H9 (cell line): ENCODE results near the gene TOR1B. TPM values are rescaled to one million over a fixed set of nuclear protein-coding genes. Genes with fewer than 3 reads are reported as not detected.
"Not testable (repeated sequence)": the region's sequence is repeated elsewhere in the genome, so short reads cannot be mapped to it uniquely, and the experiment has no call there.

Experiments
- DNase-seq: peaks from one replicate; pipeline ENCODE4 v3.0.0-alpha.2; 2017
- H2AFZ ChIP-seq: one replicate; pipeline ENCODE4 v1.6.1; 2013; ENCODE audit warnings: mild to moderate bottlenecking, low read length, control low read depth, moderate library complexity
- H2AK5ac ChIP-seq: 2 replicates; pipeline ENCODE4 v1.6.1; 2013; ENCODE audit warnings: low read length, control low read depth, mixed read lengths; ENCODE audit not compliant: insufficient read length
- H2BK120ac ChIP-seq: one replicate; pipeline ENCODE4 v1.6.1; 2013; ENCODE audit warnings: low read depth, mild to moderate bottlenecking, low read length, control low read depth, inconsistent platforms; ENCODE audit not compliant: poor library complexity, severe bottlenecking
- H2BK12ac ChIP-seq: 2 replicates; pipeline ENCODE4 v1.6.1; 2013; ENCODE audit warnings: low read length, control low read depth, mixed read lengths, low read depth; ENCODE audit not compliant: insufficient read length
- H2BK15ac ChIP-seq: 2 replicates; pipeline ENCODE4 v1.6.1; 2013; ENCODE audit warnings: low read depth, low read length, control low read depth
- H2BK20ac ChIP-seq: one replicate; pipeline ENCODE4 v1.6.1; 2013; ENCODE audit warnings: low read depth, mild to moderate bottlenecking, low read length, control low read depth, inconsistent platforms; ENCODE audit not compliant: poor library complexity, severe bottlenecking
- H2BK5ac ChIP-seq: 2 replicates; pipeline ENCODE4 v1.6.1; 2013; ENCODE audit warnings: low read length, control low read depth, mixed read lengths; ENCODE audit not compliant: insufficient read length
- H3K14ac ChIP-seq: 2 replicates; pipeline ENCODE4 v1.6.1; 2013; ENCODE audit warnings: low read length, control low read depth; ENCODE audit not compliant: insufficient read depth
- H3K18ac ChIP-seq: 2 replicates; pipeline ENCODE4 v1.6.1; 2013; ENCODE audit warnings: low read depth, mild to moderate bottlenecking, mixed read lengths, low read length, control low read depth; ENCODE audit not compliant: insufficient read length
- H3K23ac ChIP-seq: 2 replicates; pipeline ENCODE4 v1.6.1; 2013; ENCODE audit warnings: low read length, control low read depth, mixed read lengths, low read depth; ENCODE audit not compliant: insufficient read length
- H3K23me2 ChIP-seq: 2 replicates; pipeline ENCODE4 v1.6.1; 2013; ENCODE audit warnings: low read depth, mild to moderate bottlenecking, mixed read lengths, low read length, control low read depth; ENCODE audit not compliant: insufficient read length, poor library complexity, severe bottlenecking
- H3K27ac ChIP-seq: 2 replicates; pipeline ENCODE4 v1.5.1; 2013; ENCODE audit warnings: low read length, control low read depth, mixed read lengths, low read depth; ENCODE audit not compliant: insufficient read length
- H3K27me3 ChIP-seq: 2 replicates; pipeline ENCODE4 v1.6.1; 2013; ENCODE audit warnings: low read length, control low read depth, inconsistent platforms; ENCODE audit not compliant: insufficient read depth
- H3K4ac ChIP-seq: 2 replicates; pipeline ENCODE4 v1.6.1; 2013; ENCODE audit warnings: low read depth, mild to moderate bottlenecking, control low read depth, inconsistent platforms, low read length, moderate library complexity
- H3K4me1 ChIP-seq: 2 replicates; pipeline ENCODE4 v1.6.1; 2013; ENCODE audit warnings: low read length, control low read depth, inconsistent platforms; ENCODE audit not compliant: insufficient read depth
- H3K4me2 ChIP-seq: 2 replicates; pipeline ENCODE4 v1.6.1; 2013; ENCODE audit warnings: low read length, control low read depth, mixed read lengths; ENCODE audit not compliant: insufficient read length, insufficient read depth
- H3K56ac ChIP-seq: 2 replicates; pipeline ENCODE4 v1.6.1; 2013; ENCODE audit warnings: low read depth, mild to moderate bottlenecking, mixed read lengths, low read length, control low read depth; ENCODE audit not compliant: insufficient read length
- H3K79me1 ChIP-seq: 2 replicates; pipeline ENCODE4 v1.6.1; 2013; ENCODE audit warnings: low read depth, mild to moderate bottlenecking, moderate library complexity, low read length, control low read depth, inconsistent platforms; ENCODE audit not compliant: insufficient read depth, poor library complexity, severe bottlenecking
- H3K79me2 ChIP-seq: 2 replicates; pipeline ENCODE4 v1.6.1; 2013; ENCODE audit warnings: low read length, control low read depth, inconsistent platforms; ENCODE audit not compliant: insufficient read depth
- H3K9ac ChIP-seq: 2 replicates; pipeline ENCODE4 v1.6.1; 2013; ENCODE audit warnings: low read length, control low read depth, mixed read lengths; ENCODE audit not compliant: insufficient read length; ENCODE audit errors: extremely low read depth
- H3K9me3 ChIP-seq: one replicate; pipeline ENCODE4 v1.6.1; 2013; ENCODE audit warnings: low read depth, low read length, inconsistent platforms; ENCODE audit not compliant: control insufficient read depth
- H3T11ph ChIP-seq: one replicate; pipeline ENCODE4 v1.6.1; 2013; ENCODE audit warnings: mild to moderate bottlenecking, low read length, control low read depth, inconsistent platforms
- H4K20me1 ChIP-seq: one replicate; pipeline ENCODE4 v1.6.1; 2013; ENCODE audit not compliant: control insufficient read depth, insufficient read length, insufficient read depth
- H4K5ac ChIP-seq: 2 replicates; pipeline ENCODE4 v1.6.1; 2013; ENCODE audit warnings: low read depth, mild to moderate bottlenecking, mixed read lengths, low read length, control low read depth; ENCODE audit not compliant: insufficient read length
- H4K8ac ChIP-seq: replicated peaks from 2 replicates; pipeline ENCODE4 v1.6.1; 2013; ENCODE audit warnings: low read length, control low read depth, mixed read lengths, low read depth; ENCODE audit not compliant: insufficient read length
- H4K91ac ChIP-seq: 2 replicates; pipeline ENCODE4 v1.6.1; 2013; ENCODE audit warnings: low read depth, mild to moderate bottlenecking, moderate library complexity, mixed read lengths, low read length, control low read depth; ENCODE audit not compliant: insufficient read length
- H3K27ac Mint-ChIP-seq, 3 experiments: 2 replicates in 2 of 3; 3 replicates in 1 of 3; pipeline ENCODE4 v1.8.0; 2020 to 2021; ENCODE audit warnings: mixed read lengths in 3 of 3, mild to moderate bottlenecking in 1 of 3, moderate library complexity in 1 of 3
- H3K27me3 Mint-ChIP-seq: 2 replicates; pipeline ENCODE4 v1.8.0; 2021; ENCODE audit warnings: low read depth, mild to moderate bottlenecking, moderate library complexity, mixed read lengths
- H3K36me3 Mint-ChIP-seq, 3 experiments: 2 replicates in 2 of 3; 3 replicates in 1 of 3; pipeline ENCODE4 v1.8.0; 2020 to 2021; ENCODE audit warnings: low read depth in 3 of 3, mixed read lengths in 3 of 3; ENCODE audit not compliant: insufficient read depth in 1 of 3
- H3K4me1 Mint-ChIP-seq, 2 experiments: 2 replicates each; pipeline ENCODE4 v1.8.0; 2020; ENCODE audit warnings: mixed read lengths in 2 of 2
- H3K4me3 Mint-ChIP-seq, 2 experiments: 2 replicates in 1 of 2; 3 replicates in 1 of 2; pipeline ENCODE4 v1.8.0; 2020 to 2021; ENCODE audit warnings: mild to moderate bottlenecking in 2 of 2, mixed read lengths in 2 of 2, moderate library complexity in 1 of 2
- H3K9me3 Mint-ChIP-seq, 2 experiments: 2 replicates in 1 of 2; 3 replicates in 1 of 2; pipeline ENCODE4 v1.8.0; 2020; ENCODE audit warnings: mild to moderate bottlenecking in 2 of 2, mixed read lengths in 2 of 2, moderate library complexity in 1 of 2
- CTCF ChIP-seq: fragments of 200-600 bp; sonication (generic); conservative IDR thresholded peaks from 3 replicates; pipeline ENCODE4 v1.8.0; 2021; ENCODE audit warnings: antibody characterized with exemption, mild to moderate bottlenecking
- WGBS: extraction: QIAGEN DNeasy Blood & Tissue Kit; methylation state at CpG from one replicate; pipeline ENCODE4 v1.1.7; 2013; ENCODE audit warnings: missing lambda C conversion rate, low lambda C conversion rate, mixed read lengths; ENCODE audit not compliant: insufficient read length; ENCODE audit errors: extremely low coverage; 5-methylcytosine and 5-hydroxymethylcytosine counted together
- total RNA-seq: library from RNA; stranded (reverse); gene quantifications from 2 replicates; pipeline ENCODE4 v1.2.1, GENCODE V29; 2021

Gene TOR1B
- total RNA-seq, 1 experiment from 2014 or later = 18.1 TPM

- Histone ChIP-seq H4K8ac (no peak overlapping the region), H3K14ac (no peak overlapping the region), H2AK5ac (no peak overlapping the region), H3K18ac (no peak overlapping the region), H3K4me2 (no peak overlapping the region), H4K91ac (no peak overlapping the region), H2BK15ac (no peak overlapping the region), H2AFZ (no peak overlapping the region), H3K9ac (no peak overlapping the region), H3K27ac (no peak overlapping the region), H2BK20ac (no peak overlapping the region), H3K27me3 (no peaks in the 10 kb centered on the region), H3K23ac (no peak overlapping the region), H4K20me1 (no peaks in the 10 kb centered on the region), H3K23me2 (no peaks in the 10 kb centered on the region), H3K79me1 (no peaks in the 10 kb centered on the region), H3K4me1 (no peaks in the 10 kb centered on the region), H3T11ph (no peak overlapping the region), H3K4ac (no peak overlapping the region), H3K9me3 (no peaks in the 10 kb centered on the region), H4K5ac (no peak overlapping the region), H2BK120ac (no peak overlapping the region), H2BK5ac (no peak overlapping the region), H2BK12ac (no peak overlapping the region), H3K56ac (no peak overlapping the region), H3K79me2 (no peaks in the 10 kb centered on the region)
- Mint-ChIP-seq H3K27me3 (peaks cover 14% of the 10 kb centered on the region), H3K36me3 (no peaks in the 10 kb centered on the region), H3K4me1 (no peaks in the 10 kb centered on the region), H3K4me3 (no peak overlapping the region; a peak in 1 of 5 replicates), H3K27ac (no peak overlapping the region), H3K9me3 (peaks cover 0 to 3% of the 10 kb centered on the region in 2 experiments; a peak in 1 of 5 replicates)
- TF ChIP-seq CTCF = no peak
- DNase-seq = no peak
- no CpG with 5 or more reads among the region's 8 CpGs for WGBS
These were observed 8.4 kb upstream of the TOR1B start for GRCh38 chr9:129794549-129794948.

- not testable (repeated sequence) for H3K56ac ChIP-seq, H3K14ac ChIP-seq, H3T11ph ChIP-seq, H2BK120ac ChIP-seq, H3K79me2 ChIP-seq, H3K23me2 ChIP-seq, H3K27me3 ChIP-seq, H3K4ac ChIP-seq, H3K9me3 ChIP-seq, H3K4me2 ChIP-seq, H2BK20ac ChIP-seq, H4K20me1 ChIP-seq, H4K5ac ChIP-seq, H2AFZ ChIP-seq, H3K4me1 Mint-ChIP-seq, H3K18ac ChIP-seq, H3K4me1 ChIP-seq, H2AK5ac ChIP-seq, H4K91ac ChIP-seq, H3K4me3 Mint-ChIP-seq, DNase-seq, H2BK5ac ChIP-seq, H3K27ac ChIP-seq, H3K79me1 ChIP-seq, H4K8ac ChIP-seq, H3K36me3 Mint-ChIP-seq, H3K23ac ChIP-seq, H3K9ac ChIP-seq, H2BK15ac ChIP-seq, H3K27ac Mint-ChIP-seq, H2BK12ac ChIP-seq, H3K9me3 Mint-ChIP-seq
- peaks cover 12% of the 10 kb centered on the region for H3K27me3 Mint-ChIP-seq
- WGBS = no CpG with 5 or more reads among the region's 2 CpGs
These were observed 7.0 kb upstream of the TOR1B start for GRCh38 chr9:129796029-129796428.
